ENCODE data around the gene ZC3H12A.

The ZC3H12A gene

GRCh38 chr1:37480125-37480466, 5.7 kb downstream of the ZC3H12A start:
- Histone ChIP-seq H3K4me1 (ENCODE audit: control insufficient read depth, insufficient read depth, low read length) (peaks cover 5% of the 10 kb centered on the region), H3K27ac (ENCODE audit: extremely low read depth, low read depth, low read length) (no peak overlapping the region), H3K36me3 (ENCODE audit: control insufficient read depth in 2 of 2, insufficient read depth in 1 of 2, low read length in 2 of 2) (peaks cover 0 to 96% of the 10 kb centered on the region in 2 experiments; a peak in 1 of 3 replicates), H3K9me3 (ENCODE audit: control insufficient read depth, insufficient read depth, low read depth, low read length) (no peaks in the 10 kb centered on the region), H3K4me3 (ENCODE audit: low read depth, low read length) (no peak overlapping the region)
- ChIA-PET POLR2A (no interaction called here), CTCF (interaction anchor here (10.7 kb wide), 1 partner anchor 5 kb away, joined by 127 read pairs; no protein-coding TSS in a partner anchor)
- TF ChIP-seq SP3 (tag by site-specific recombination; IDR thresholded peaks at IDR 0.05) (no peak), ZIC2 (tag by site-specific recombination; IDR thresholded peaks at IDR 0.05) (peak; percentile 30; the same call in 1 of the 2 replicates)

GRCh38 chr1:37480581-37481288, 6.4 kb downstream of the ZC3H12A start:
- no peak overlapping the region for H3K4me3 ChIP-seq (ENCODE audit: low read depth, low read length)
- peaks cover 0 to 100% of the 10 kb centered on the region in 2 experiments; a peak in 1 of 3 replicates for H3K36me3 ChIP-seq (ENCODE audit: control insufficient read depth in 2 of 2, insufficient read depth in 1 of 2, low read length in 2 of 2)
- ChIA-PET POLR2A (no interaction called here), CTCF (no interaction called here)
- TF ChIP-seq PRDM1 (tag by site-specific recombination; IDR thresholded peaks at IDR 0.05) (no peak), ZNF776 (tag by site-specific recombination; IDR thresholded peaks at IDR 0.05; ENCODE audit: borderline replicate concordance) (no peak), ZBTB1 (tag by site-specific recombination; IDR thresholded peaks at IDR 0.05) (no peak), ZNF48 (tag by site-specific recombination; IDR thresholded peaks at IDR 0.05) (no peak), GLI2 (tag by site-specific recombination; IDR thresholded peaks at IDR 0.05; ENCODE audit: borderline replicate concordance, low read depth) (no peak), PRDM6 (tag by site-specific recombination; IDR thresholded peaks at IDR 0.05) (no peak), KLF10 (tag by site-specific recombination; IDR thresholded peaks at IDR 0.05) (no peak), ZNF174 (tag by site-specific recombination; IDR thresholded peaks at IDR 0.05) (no peak), ZNF76 (tag by site-specific recombination; IDR thresholded peaks at IDR 0.05; ENCODE audit: borderline replicate concordance, low read depth) (no peak)
- no peak overlapping the region for H3K27ac ChIP-seq (ENCODE audit: extremely low read depth, low read depth, low read length)
- H3K4me1 ChIP-seq (ENCODE audit: control insufficient read depth, insufficient read depth, low read length), result peaks cover 4% of the 10 kb centered on the region; the same call in 1 of the 2 replicates
- no peaks in the 10 kb centered on the region for H3K9me3 ChIP-seq (ENCODE audit: control insufficient read depth, insufficient read depth, low read depth, low read length)

GRCh38 chr1:37481289-37482003, 7.1 kb downstream of the ZC3H12A start:
- TF ChIP-seq ZNF423 (tag by site-specific recombination; IDR thresholded peaks at IDR 0.05) (no peak), EGR2 (tag by site-specific recombination; IDR thresholded peaks at IDR 0.05; ENCODE audit: low read depth) (peak; percentile 40; the same call in 1 of the 2 replicates)
- no peaks in the 10 kb centered on the region for H3K9me3 ChIP-seq (ENCODE audit: control insufficient read depth, insufficient read depth, low read depth, low read length)
- peaks cover 4% of the 10 kb centered on the region; the same call in 1 of the 2 replicates for H3K4me1 ChIP-seq (ENCODE audit: control insufficient read depth, insufficient read depth, low read length)
- no peak overlapping the region for H3K27ac ChIP-seq (ENCODE audit: extremely low read depth, low read depth, low read length)
- no peak overlapping the region for H3K4me3 ChIP-seq (ENCODE audit: low read depth, low read length)
- H3K36me3 ChIP-seq (ENCODE audit: control insufficient read depth in 2 of 2, insufficient read depth in 1 of 2, low read length in 2 of 2), result peaks cover 0 to 94% of the 10 kb centered on the region in 2 experiments; a peak in 1 of 3 replicates
- ChIA-PET POLR2A (no interaction called here), CTCF (no interaction called here)

- no peaks in the 10 kb centered on the region for H3K9me3 ChIP-seq (ENCODE audit: control insufficient read depth, insufficient read depth, low read depth, low read length)
- peaks cover 0 to 92% of the 10 kb centered on the region in 2 experiments; a peak in 1 of 3 replicates for H3K36me3 ChIP-seq (ENCODE audit: control insufficient read depth in 2 of 2, insufficient read depth in 1 of 2, low read length in 2 of 2)
- peak; percentile 36 for TF ChIP-seq PRDM10 (tag by site-specific recombination; IDR thresholded peaks at IDR 0.05)
- no peak for TF ChIP-seq ZFP37 (tag by site-specific recombination; IDR thresholded peaks at IDR 0.05)
- CTCF ChIA-PET, result interaction anchor here (6.2 to 7.7 kb wide), 2 partner anchors 7 to 26 kb away, joined by 127 to 154 read pairs; partner anchors contain the start of gene ZC3H12A
- POLR2A ChIA-PET, result no interaction called here
- H3K4me1 ChIP-seq (ENCODE audit: control insufficient read depth, insufficient read depth, low read length), result no peaks in the 10 kb centered on the region; the same call in 1 of the 2 replicates
- H3K4me3 ChIP-seq (ENCODE audit: low read depth, low read length), result no peak overlapping the region
- no peak overlapping the region for H3K27ac ChIP-seq (ENCODE audit: extremely low read depth, low read depth, low read length)
Observed at GRCh38 chr1:37482004-37482785, 7.8 kb downstream of the ZC3H12A start.
